HepG2 (cell line): ENCODE data around the gene DNPH1. TPM values are rescaled to one million over a fixed set of nuclear protein-coding genes. Genes with fewer than 3 reads are reported as not detected.

Source experiments
- CTCF ChIP-seq: sonication (generic); formaldehyde crosslinking; IDR thresholded peaks from 2 replicates; pipeline ENCODE4 v1.5.0; 2020; ENCODE audit warnings: mild to moderate bottlenecking, missing genetic modification reagents, moderate library complexity
- HNF1A ChIP-seq, 2 experiments: sonication (generic) in 1 of 2; formaldehyde crosslinking in 1 of 2; IDR thresholded peaks; 2 replicates each; pipeline versions ENCODE4 v1.4.0 to v1.6.1; 2016 to 2020; ENCODE audit warnings: borderline replicate concordance in 1 of 2, low read depth in 1 of 2, mild to moderate bottlenecking in 1 of 2, missing genetic modification reagents in 1 of 2
- NR2C2 ChIP-seq: sonication (generic); formaldehyde crosslinking; IDR thresholded peaks from 2 replicates; pipeline ENCODE4 v1.4.0; 2020; ENCODE audit warnings: missing genetic modification reagents, mild to moderate bottlenecking, moderate library complexity, borderline replicate concordance
- TOE1 ChIP-seq: sonication (generic); formaldehyde crosslinking; IDR thresholded peaks from 2 replicates; pipeline ENCODE4 v1.4.0; 2020; ENCODE audit warnings: mild to moderate bottlenecking, missing genetic modification reagents
- ZBED4 ChIP-seq: sonication (generic); formaldehyde crosslinking; IDR thresholded peaks from 2 replicates; pipeline ENCODE4 v1.4.0; 2020; ENCODE audit warnings: missing genetic modification reagents, borderline replicate concordance
- ZNF501 ChIP-seq: sonication (generic); formaldehyde crosslinking; IDR thresholded peaks from 2 replicates; pipeline ENCODE4 v1.5.1; 2020; ENCODE audit warnings: mild to moderate bottlenecking, moderate library complexity, missing genetic modification reagents
- ZNF770 ChIP-seq: sonication (generic); formaldehyde crosslinking; IDR thresholded peaks from 2 replicates; pipeline ENCODE4 v1.5.0; 2020; ENCODE audit warnings: mild to moderate bottlenecking, missing genetic modification reagents
- polyA plus RNA-seq, 8 experiments: library from polyadenylated mRNA; depleted of rRNA in 3 of 8; stranded (reverse) in 7 of 8; unstranded in 1 of 8; fragments of >200 nt; fragmentation: Illumina TruSeq in 4 of 8; extraction: Trizol in 4 of 8; gene quantifications; 2 replicates each; pipeline versions ENCODE4 v1.2.1 to v1.2.3, GENCODE V29; 2011 to 2016; ENCODE audit warnings: low read depth in 4 of 8, missing spikeins in 1 of 8, mixed read lengths in 1 of 8; ENCODE audit not compliant: insufficient read depth in 1 of 8
- total RNA-seq, 5 experiments: library from RNA; depleted of rRNA; stranded (reverse); fragments of >200 nt; fragmentation: Illumina TruSeq; extraction: Trizol; gene quantifications; 2 replicates each; pipeline ENCODE4 v1.2.3, GENCODE V29; 2016; ENCODE audit warnings: low read depth in 1 of 5
- TF ChIP-seq, protein P1 (sequence below), 2 experiments: sonication (generic) in 1 of 2; formaldehyde crosslinking in 1 of 2; IDR thresholded peaks; 2 replicates each; pipeline versions ENCODE4 v1.6.1 to v1.9.0; 2014 to 2022; ENCODE audit warnings: antibody characterized with exemption in 1 of 2, borderline replicate concordance in 1 of 2, inconsistent platforms in 1 of 2, low read depth in 1 of 2, missing genetic modification reagents in 1 of 2

DNPH1 gene
- total and polyA plus RNA-seq, 2 of the 13 experiments (the other 11 are each of a cell fraction or from before 2014, with no cell fraction given): 56.5 to 75.1 TPM

DNA sequence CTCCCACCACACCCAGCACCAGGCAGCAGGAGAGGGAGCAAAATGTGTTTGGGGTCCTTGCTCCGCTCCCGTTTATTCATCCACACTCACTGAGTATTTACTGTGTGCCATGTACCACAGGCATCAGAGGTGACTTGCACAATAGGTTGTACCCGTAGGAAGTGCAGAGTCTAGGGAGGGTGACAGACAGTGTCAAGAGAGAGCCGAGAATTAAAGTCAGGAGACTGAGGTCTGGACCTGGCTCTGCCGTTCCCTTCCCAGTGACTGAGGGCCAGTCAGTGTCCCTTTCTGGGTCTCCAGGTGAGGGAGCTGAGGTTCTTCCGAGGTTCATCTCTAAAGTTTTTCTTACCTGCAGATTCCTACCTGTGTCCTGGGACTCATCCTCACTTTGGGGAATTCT is 36.3 kb upstream of the DNPH1 start (continued):
- TF ChIP-seq HNF1A (IDR thresholded peaks at IDR 0.05; ENCODE audit: low read depth) (no peak), HNF1A (CRISPR knock-in tag; IDR thresholded peaks at IDR 0.05; ENCODE audit: borderline replicate concordance) (no peak), CTCF (CRISPR knock-in tag) (peak; percentile 72), ZBED4 (no peak), ZNF501 (0 out of 2 replicates have a peak, but pooled peaks have one; percentile 42), ZNF770 (CRISPR knock-in tag) (no peak), TOE1 (CRISPR knock-in tag) (no peak), NR2C2 (CRISPR knock-in tag) (0 out of 2 replicates have a peak, but pooled peaks have one; percentile 7)
- TF ChIP-seq, protein P1, sequence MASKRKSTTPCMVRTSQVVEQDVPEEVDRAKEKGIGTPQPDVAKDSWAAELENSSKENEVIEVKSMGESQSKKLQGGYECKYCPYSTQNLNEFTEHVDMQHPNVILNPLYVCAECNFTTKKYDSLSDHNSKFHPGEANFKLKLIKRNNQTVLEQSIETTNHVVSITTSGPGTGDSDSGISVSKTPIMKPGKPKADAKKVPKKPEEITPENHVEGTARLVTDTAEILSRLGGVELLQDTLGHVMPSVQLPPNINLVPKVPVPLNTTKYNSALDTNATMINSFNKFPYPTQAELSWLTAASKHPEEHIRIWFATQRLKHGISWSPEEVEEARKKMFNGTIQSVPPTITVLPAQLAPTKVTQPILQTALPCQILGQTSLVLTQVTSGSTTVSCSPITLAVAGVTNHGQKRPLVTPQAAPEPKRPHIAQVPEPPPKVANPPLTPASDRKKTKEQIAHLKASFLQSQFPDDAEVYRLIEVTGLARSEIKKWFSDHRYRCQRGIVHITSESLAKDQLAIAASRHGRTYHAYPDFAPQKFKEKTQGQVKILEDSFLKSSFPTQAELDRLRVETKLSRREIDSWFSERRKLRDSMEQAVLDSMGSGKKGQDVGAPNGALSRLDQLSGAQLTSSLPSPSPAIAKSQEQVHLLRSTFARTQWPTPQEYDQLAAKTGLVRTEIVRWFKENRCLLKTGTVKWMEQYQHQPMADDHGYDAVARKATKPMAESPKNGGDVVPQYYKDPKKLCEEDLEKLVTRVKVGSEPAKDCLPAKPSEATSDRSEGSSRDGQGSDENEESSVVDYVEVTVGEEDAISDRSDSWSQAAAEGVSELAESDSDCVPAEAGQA (IDR thresholded peaks at IDR 0.05; ENCODE audit: low read depth): no peak
- TF ChIP-seq, protein P1 (CRISPR knock-in tag; IDR thresholded peaks at IDR 0.05; ENCODE audit: borderline replicate concordance): no peak
